Natural killer cell (primary cell): ENCODE measurements around the gene PTPRU. TPM values are rescaled to one million over a fixed set of nuclear protein-coding genes. Genes with fewer than 3 reads are reported as not detected.

Source experiments
- ATAC-seq, 3 donors: fragments of 150-1000 bp in 2 of 3; fragments of 200-7000 bp in 1 of 3; cut with Tn5 transposase; 1 replicate in 1 of 3; 2 replicates in 2 of 3; pipeline ENCODE4 v1.10.0; 2021; ENCODE audit warnings: mild to moderate bottlenecking in 2 of 3, moderate library complexity in 2 of 3
- DNase-seq, 2 donors: peaks; one replicate each; pipeline versions ENCODE4 v3.0.0 to v3.0.0-alpha.2; 2013 to 2021; ENCODE audit warnings: mixed read lengths in 1 of 2
- H3K27ac ChIP-seq: one replicate; pipeline ENCODE4 v1.5.1; 2013; ENCODE audit warnings: mild to moderate bottlenecking, low read length
- H3K27me3 ChIP-seq: one replicate; pipeline ENCODE4 v1.6.1; 2013; ENCODE audit warnings: low read length; ENCODE audit not compliant: control insufficient read depth, insufficient read depth
- H3K36me3 ChIP-seq: one replicate; pipeline ENCODE4 v1.6.1; 2013; ENCODE audit warnings: low read length; ENCODE audit not compliant: control insufficient read depth, insufficient read depth
- H3K4me1 ChIP-seq: one replicate; pipeline ENCODE4 v1.6.1; 2013; ENCODE audit warnings: low read length; ENCODE audit not compliant: control insufficient read depth, insufficient read depth
- H3K4me3 ChIP-seq: one replicate; pipeline ENCODE4 v1.5.1; 2013; ENCODE audit warnings: low read length
- H3K9me3 ChIP-seq: one replicate; pipeline ENCODE4 v1.6.1; 2013; ENCODE audit warnings: low read length; ENCODE audit not compliant: control insufficient read depth, insufficient read depth
- H3K27ac Mint-ChIP-seq, 2 donors: one replicate each; pipeline ENCODE4 v1.8.0; 2022; ENCODE audit warnings: mild to moderate bottlenecking in 2 of 2, mixed read lengths in 2 of 2, moderate library complexity in 1 of 2
- H3K27me3 Mint-ChIP-seq, 2 donors: one replicate each; pipeline ENCODE4 v1.8.0; 2022; ENCODE audit warnings: low read depth in 2 of 2, mixed read lengths in 2 of 2
- H3K36me3 Mint-ChIP-seq: one replicate; pipeline ENCODE4 v1.8.0; 2022; ENCODE audit warnings: mixed read lengths
- H3K4me1 Mint-ChIP-seq, 2 donors: one replicate each; pipeline ENCODE4 v1.8.0; 2022; ENCODE audit warnings: mixed read lengths in 2 of 2
- H3K4me3 Mint-ChIP-seq: one replicate; pipeline ENCODE4 v1.8.0; 2022; ENCODE audit warnings: mild to moderate bottlenecking, moderate library complexity, mixed read lengths
- H3K9me3 Mint-ChIP-seq, 2 donors: one replicate each; pipeline ENCODE4 v1.8.0; 2022; ENCODE audit warnings: mixed read lengths in 2 of 2
- WGBS: methylation state at CpG from one replicate; pipeline ENCODE4 v1.1.7; 2013; ENCODE audit warnings: missing lambda C conversion rate; ENCODE audit not compliant: insufficient coverage; 5-methylcytosine and 5-hydroxymethylcytosine counted together
- intact Hi-C: fragments of 100-400 bp; cut with micrococcal nuclease; formaldehyde crosslinking; loops from one replicate; pipeline ENCODE4 v1.14.2; 2022
- total RNA-seq, 4 donors: library from RNA; stranded (reverse); fragments of 120-200 nt in 1 of 4; gene quantifications; one replicate each; pipeline versions ENCODE4 v1.2.3 to v1.2.4, GENCODE V29; 2013 to 2022
- TF ChIP-seq, protein P1 (sequence below): fragments of 200-600 bp; IDR thresholded peaks from one replicate; pipeline ENCODE4 v1.8.0; 2022; ENCODE audit warnings: antibody characterized with exemption

Gene PTPRU
- total RNA-seq, 3 donors from 2014 or later (not counting 1 experiment from before 2014, with no cell fraction given) = 0.54 to 1.6 (median 0.79) TPM

- peaks cover 15% of the 10 kb centered on the region for H3K36me3 ChIP-seq
- Mint-ChIP-seq H3K9me3 (no peaks in the 10 kb centered on the region), H3K4me3 (no peak overlapping the region), H3K4me1 (no peaks in the 10 kb centered on the region), H3K36me3 (peaks cover 10% of the 10 kb centered on the region), H3K27ac (no peak overlapping the region), H3K27me3 (no peaks in the 10 kb centered on the region)
- H3K9me3 ChIP-seq = no peaks in the 10 kb centered on the region
- no peaks in the 10 kb centered on the region for H3K4me1 ChIP-seq
- DNase-seq (no peak), ATAC-seq (no peak)
- intact Hi-C loops = no loop called here
- H3K27ac ChIP-seq = no peak overlapping the region
- TF ChIP-seq, protein P1, sequence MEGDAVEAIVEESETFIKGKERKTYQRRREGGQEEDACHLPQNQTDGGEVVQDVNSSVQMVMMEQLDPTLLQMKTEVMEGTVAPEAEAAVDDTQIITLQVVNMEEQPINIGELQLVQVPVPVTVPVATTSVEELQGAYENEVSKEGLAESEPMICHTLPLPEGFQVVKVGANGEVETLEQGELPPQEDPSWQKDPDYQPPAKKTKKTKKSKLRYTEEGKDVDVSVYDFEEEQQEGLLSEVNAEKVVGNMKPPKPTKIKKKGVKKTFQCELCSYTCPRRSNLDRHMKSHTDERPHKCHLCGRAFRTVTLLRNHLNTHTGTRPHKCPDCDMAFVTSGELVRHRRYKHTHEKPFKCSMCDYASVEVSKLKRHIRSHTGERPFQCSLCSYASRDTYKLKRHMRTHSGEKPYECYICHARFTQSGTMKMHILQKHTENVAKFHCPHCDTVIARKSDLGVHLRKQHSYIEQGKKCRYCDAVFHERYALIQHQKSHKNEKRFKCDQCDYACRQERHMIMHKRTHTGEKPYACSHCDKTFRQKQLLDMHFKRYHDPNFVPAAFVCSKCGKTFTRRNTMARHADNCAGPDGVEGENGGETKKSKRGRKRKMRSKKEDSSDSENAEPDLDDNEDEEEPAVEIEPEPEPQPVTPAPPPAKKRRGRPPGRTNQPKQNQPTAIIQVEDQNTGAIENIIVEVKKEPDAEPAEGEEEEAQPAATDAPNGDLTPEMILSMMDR = no peak
- H3K27me3 ChIP-seq = no peaks in the 10 kb centered on the region
- WGBS = 93% methylated on average over 5 of the region's 5 CpGs
- H3K4me3 ChIP-seq = no peak overlapping the region
These were observed 27.1 kb upstream of the PTPRU start for GRCh38 chr1:29209173-29209572.

DNA sequence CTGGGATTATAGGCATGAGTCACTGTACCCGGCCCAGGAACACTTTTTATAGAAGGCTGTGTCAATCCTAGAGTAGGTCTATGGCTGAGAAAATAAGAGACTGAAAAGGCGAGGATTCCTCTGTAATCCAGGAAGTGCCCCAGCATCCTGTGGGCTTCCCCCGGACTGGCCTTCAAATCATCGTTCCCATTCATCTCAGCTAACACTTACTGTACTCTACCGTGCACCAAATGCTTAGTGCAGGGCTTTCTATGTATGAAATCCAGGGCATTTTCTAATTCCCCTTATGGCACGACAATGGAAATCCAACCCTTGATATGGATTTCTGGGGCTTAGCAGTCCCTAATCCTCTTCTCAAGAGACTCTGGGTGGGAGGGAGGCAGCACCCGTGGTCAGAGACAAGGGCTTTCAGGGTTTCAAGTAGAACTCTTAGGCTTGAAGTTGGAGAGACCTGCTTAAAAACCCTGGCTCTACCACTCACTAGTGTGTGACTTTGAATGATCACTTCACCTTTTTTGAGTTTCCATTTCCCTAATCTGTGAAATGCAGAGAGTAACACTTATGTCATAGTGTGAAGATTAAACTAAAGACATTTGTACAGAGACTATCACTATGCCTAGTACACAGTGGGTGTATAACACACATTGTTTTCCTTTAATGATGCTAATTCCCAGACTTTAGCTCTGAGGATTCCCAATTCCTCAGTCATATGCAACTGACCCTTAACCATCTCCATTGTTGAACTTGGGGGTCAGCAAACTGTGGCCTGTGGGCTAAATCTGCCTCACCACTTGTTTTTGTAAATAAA, 25.8 kb upstream of the PTPRU start:
- WGBS = 70% methylated on average over 7 of the region's 7 CpGs
- intact Hi-C loops = no loop called here
- TF ChIP-seq, protein P1 = no peak
- Histone ChIP-seq H3K27ac (no peak overlapping the region), H3K9me3 (no peaks in the 10 kb centered on the region), H3K4me1 (no peaks in the 10 kb centered on the region), H3K4me3 (no peak overlapping the region), H3K36me3 (peaks cover 20% of the 10 kb centered on the region), H3K27me3 (no peaks in the 10 kb centered on the region)
- no peak overlapping the region for H3K27ac Mint-ChIP-seq
- H3K36me3 Mint-ChIP-seq = peaks cover 10% of the 10 kb centered on the region
- DNase-seq (no peak), ATAC-seq (no peak)
- no peaks in the 10 kb centered on the region for H3K27me3 Mint-ChIP-seq
- H3K9me3 Mint-ChIP-seq = no peaks in the 10 kb centered on the region
- H3K4me1 Mint-ChIP-seq = no peaks in the 10 kb centered on the region
- no peak overlapping the region for H3K4me3 Mint-ChIP-seq

GRCh38 chr1:29211086-29212030, 25.0 kb upstream of the PTPRU start:
- H3K9me3 ChIP-seq = no peaks in the 10 kb centered on the region
- no peaks in the 10 kb centered on the region for H3K27me3 ChIP-seq
- no peaks in the 10 kb centered on the region for H3K4me1 Mint-ChIP-seq
- no peaks in the 10 kb centered on the region for H3K27me3 Mint-ChIP-seq
- H3K4me3 ChIP-seq = no peak overlapping the region
- H3K27ac Mint-ChIP-seq = no peak overlapping the region
- no peak for DNase-seq
- intact Hi-C loops = no loop called here
- peaks cover 21% of the 10 kb centered on the region for H3K36me3 ChIP-seq
- H3K4me3 Mint-ChIP-seq = no peak overlapping the region
- 89% methylated on average over 12 of the region's 12 CpGs for WGBS
- ATAC-seq = no peak
- H3K9me3 Mint-ChIP-seq = no peaks in the 10 kb centered on the region
- no peak overlapping the region for H3K27ac ChIP-seq
- H3K36me3 Mint-ChIP-seq = peaks cover 10% of the 10 kb centered on the region
- TF ChIP-seq, protein P1 = no peak
- no peaks in the 10 kb centered on the region for H3K4me1 ChIP-seq
